A549 treated with Hydrocortisone at 1 μM for 4 hours (cell line): ENCODE measurements around the gene CEACAM21. TPM values are rescaled to one million over a fixed set of nuclear protein-coding genes. Genes with fewer than 3 reads are reported as not detected.

Experiments
- total RNA-seq: library from RNA; stranded (reverse); fragments of 200-300 nt; extraction: Qiagen RNA extraction; gene quantifications from 5 replicates; pipeline ENCODE4 v1.2.3, GENCODE V29; 2022

Gene CEACAM21
- total RNA-seq = not detected in 5 replicates

DNA sequence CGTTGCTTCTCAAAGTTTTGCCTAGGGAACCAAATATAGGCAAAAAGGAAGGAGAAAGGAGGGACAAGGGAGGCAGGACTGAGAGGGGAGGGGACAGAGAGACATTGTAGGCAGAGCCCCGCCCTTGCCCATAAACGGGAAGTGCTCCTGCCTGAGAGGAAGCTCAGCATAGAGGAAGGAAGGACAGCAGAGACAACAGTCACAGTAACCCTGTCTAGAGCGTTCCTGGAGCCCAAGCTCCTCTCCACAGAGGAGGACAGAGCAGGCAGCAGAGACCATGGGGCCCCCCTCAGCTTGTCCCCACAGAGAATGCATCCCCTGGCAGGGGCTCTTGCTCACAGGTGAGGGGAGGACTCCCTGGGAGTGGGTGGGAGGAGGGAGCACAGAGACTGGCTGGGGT, at the start of gene CEACAM21:
TSS of gene CEACAM21 (plus strand) at position 169 of the 400 bp plus-strand sequence. CDS start at position 278, 109 bp downstream.

DNA sequence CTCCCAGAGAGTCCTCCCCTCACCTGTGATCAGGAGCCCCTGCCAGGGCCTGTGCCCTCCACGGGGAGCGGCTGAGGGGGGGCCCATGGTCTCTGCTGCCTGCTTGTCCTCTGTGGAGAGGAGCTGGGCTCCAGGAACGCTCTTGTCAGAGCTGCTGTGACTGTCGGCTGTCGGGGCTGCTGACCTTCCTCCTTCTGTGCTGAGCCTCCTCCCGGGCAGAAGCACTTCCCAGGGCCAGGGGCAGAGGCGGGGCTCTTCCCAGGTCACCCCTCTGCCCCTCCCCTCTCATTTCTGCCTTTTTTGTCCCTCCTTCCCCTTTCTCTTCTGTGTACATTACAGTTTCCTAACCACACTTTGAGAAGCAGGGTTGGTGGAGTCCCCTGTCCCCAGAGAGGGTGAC, 50.9 kb downstream of the CEACAM21 start, which contains the start of gene CEACAM4:
TSS of gene CEACAM4 (minus strand) at position 198 of the 400 bp plus-strand sequence. CDS start at position 87, 111 bp downstream.

Other genes with a start within 250 kb of the CEACAM21 start
- gene TGFB1, start 222.2 kb upstream of the CEACAM21 start, total RNA-seq = 131 to 147 TPM (median 141 TPM) in 5 replicates
- gene B9D2, start 212.0 kb upstream of the CEACAM21 start, total RNA-seq = 24.0 to 32.5 TPM (median 30.0 TPM) in 5 replicates
- 4.3 to 5.8 TPM (median 4.9 TPM) in 5 replicates for gene TMEM91, start 199.6 kb upstream of the CEACAM21 start, total RNA-seq
- 74.9 to 102 TPM (median 92.2 TPM) in 5 replicates for gene EXOSC5, start 178.8 kb upstream of the CEACAM21 start, total RNA-seq
- 34.9 to 47.4 TPM (median 40.9 TPM) in 5 replicates for gene BCKDHA, start 178.3 kb upstream of the CEACAM21 start, total RNA-seq
- gene B3GNT8, start 148.8 kb upstream of the CEACAM21 start, total RNA-seq = 0.09 to 0.33 TPM (median 0.12 TPM) in 4 of 5 replicates, not detected in the other
- 102 to 116 TPM (median 108 TPM) in 5 replicates for gene DMAC2, start 136.3 kb upstream of the CEACAM21 start, total RNA-seq
- not detected in 5 replicates for gene ERICH4, start 133.0 kb upstream of the CEACAM21 start, total RNA-seq
- gene CEACAM4, start 50.9 kb downstream of the CEACAM21 start, total RNA-seq = not detected in 5 replicates
- gene CEACAM7, start 112.1 kb downstream of the CEACAM21 start, total RNA-seq = 0.03 to 0.18 TPM (median 0.10 TPM) in 3 of 5 replicates, not detected in the others
- gene CEACAM5, start 132.5 kb downstream of the CEACAM21 start, total RNA-seq = 1.4 to 2.1 TPM (median 1.6 TPM) in 5 replicates
- 14.7 to 22.7 TPM (median 18.6 TPM) in 5 replicates for gene CEACAM6, start 179.4 kb downstream of the CEACAM21 start, total RNA-seq
- not detected in 5 replicates for gene CEACAM3, start 220.4 kb downstream of the CEACAM21 start, total RNA-seq